Prostate gland (tissue), 2 donors: ENCODE results near the gene MRPL58. TPM values are rescaled to one million over a fixed set of nuclear protein-coding genes. Genes with fewer than 3 reads are reported as not detected.
"Not testable (repeated sequence)": the region's sequence is repeated elsewhere in the genome, so short reads cannot be mapped to it uniquely, and the experiment has no call there.

ENCODE experiments used
- DNase-seq: peaks from one replicate; pipeline ENCODE4 v3.0.0-alpha.2; 2019; ENCODE audit warnings: low spot score
- H3K27ac ChIP-seq, 2 donors: fragments of 200-600 bp; sonication (generic); 2 replicates each; pipeline ENCODE4 v1.5.1; 2017 to 2019
- H3K27me3 ChIP-seq: fragments of 200-600 bp; sonication (generic); replicated peaks from 2 replicates; pipeline ENCODE4 v1.5.1; 2019; ENCODE audit not compliant: insufficient read depth
- H3K36me3 ChIP-seq, 2 donors: fragments of 200-600 bp; sonication (generic); 1 replicate in 1 of 2; 2 replicates in 1 of 2; pipeline versions ENCODE4 v1.5.1 to v1.8.1; 2017 to 2019
- H3K4me1 ChIP-seq: fragments of 200-600 bp; sonication (generic); replicated peaks from 2 replicates; pipeline ENCODE4 v1.5.1; 2019
- H3K4me3 ChIP-seq, 2 donors: fragments of 200-600 bp; sonication (generic); 2 replicates each; pipeline ENCODE4 v1.5.1; 2017 to 2019
- H3K9me3 ChIP-seq: fragments of 200-600 bp; sonication (generic); 2 replicates; pipeline ENCODE4 v1.5.1; 2017
- CTCF ChIP-seq, 4 experiments: fragments of 200-600 bp in 2 of 4; fragments of 450-650 bp in 2 of 4; sonication (generic) in 2 of 4; IDR thresholded peaks; 1 replicate in 3 of 4; 2 replicates in 1 of 4; pipeline ENCODE4 v1.5.1; 2016 to 2019; ENCODE audit warnings: antibody characterized with exemption in 4 of 4, mild to moderate bottlenecking in 2 of 4, moderate library complexity in 2 of 4
- POLR2A ChIP-seq: fragments of 450-650 bp; IDR thresholded peaks from one replicate; pipeline ENCODE4 v1.6.1; 2016; ENCODE audit warnings: antibody characterized with exemption, mild to moderate bottlenecking
- POLR2AphosphoS5 ChIP-seq: sonication (generic); formaldehyde crosslinking; IDR thresholded peaks from one replicate; pipeline ENCODE4 v1.6.1; 2017; ENCODE audit warnings: antibody characterized with exemption
- WGBS: methylation state at CpG from one replicate; pipeline ENCODE4 v1.1.5; 2018; 5-methylcytosine and 5-hydroxymethylcytosine counted together
- intact Hi-C: fragments of 100-400 bp; cut with DNase I; formaldehyde crosslinking; loops from one replicate; pipeline ENCODE4 v1.14.2; 2022
- total RNA-seq, 2 donors: library from RNA; depleted of rRNA; stranded (reverse); fragments of >200 nt; gene quantifications; one replicate each; pipeline ENCODE4 v1.1.0, GENCODE V29; 2016

Gene MRPL58
- total RNA-seq, 2 donors from 2014 or later: 28.4 to 73.8 TPM

- 62% methylated on average over 10 of the region's 10 CpGs for WGBS
- H3K4me3 ChIP-seq: no peak overlapping the region
- no peaks in the 10 kb centered on the region for H3K27me3 ChIP-seq
- TF ChIP-seq POLR2AphosphoS5 (peak; percentile 5), CTCF (IDR thresholded peaks at IDR 0.05) (no peak), POLR2A (no peak)
- no peaks in the 10 kb centered on the region for H3K9me3 ChIP-seq
- intact Hi-C loops: no loop called here
- DNase-seq: no peak
- H3K4me1 ChIP-seq: peaks cover 6% of the 10 kb centered on the region
- no peaks in the 10 kb centered on the region for H3K36me3 ChIP-seq
- H3K27ac ChIP-seq: peak overlapping the region; percentile 30 to 59
Measured at GRCh38 chr17:75024686-75025397, 12.4 kb downstream of the MRPL58 start.

GRCh38 chr17:75025398-75025734, 12.9 kb downstream of the MRPL58 start:
- intact Hi-C loops, H3K9me3 ChIP-seq, H3K4me1 ChIP-seq, H3K4me3 ChIP-seq, DNase-seq, H3K27me3 ChIP-seq, H3K36me3 ChIP-seq: not testable (repeated sequence)
- WGBS: 82% methylated on average over 9 of the region's 9 CpGs
- peak overlapping the region in 1 of 2 donors; percentile 59 for H3K27ac ChIP-seq

- H3K9me3 ChIP-seq, DNase-seq, H3K27me3 ChIP-seq, H3K27ac ChIP-seq, intact Hi-C loops, H3K36me3 ChIP-seq, H3K4me3 ChIP-seq, H3K4me1 ChIP-seq: not testable (repeated sequence)
- WGBS: 47% methylated on average over 2 of the region's 2 CpGs
- TF ChIP-seq POLR2AphosphoS5: peak; percentile 29
Measured at GRCh38 chr17:75026650-75027049, 14.2 kb downstream of the MRPL58 start.

GRCh38 chr17:75030161-75030560, 17.7 kb downstream of the MRPL58 start:
- Histone ChIP-seq H3K27ac (no peak overlapping the region), H3K36me3 (no peaks in the 10 kb centered on the region), H3K4me1 (peaks cover 6% of the 10 kb centered on the region), H3K27me3 (no peaks in the 10 kb centered on the region), H3K9me3 (no peaks in the 10 kb centered on the region), H3K4me3 (no peak overlapping the region)
- TF ChIP-seq POLR2A (no peak), CTCF (IDR thresholded peaks at IDR 0.05) (no peak), POLR2AphosphoS5 (no peak)
- DNase-seq: no peak
- WGBS: 90% methylated on average over 8 of the region's 8 CpGs
- intact Hi-C loops: loop anchor here (5.0 kb wide), 1 partner anchor 68 kb away; no protein-coding TSS in a partner anchor

- H3K4me3 ChIP-seq: peak overlapping the region in 1 of 2 donors; percentile 6
- peak; percentile 60 for DNase-seq
- H3K27me3 ChIP-seq: no peaks in the 10 kb centered on the region
- peak overlapping the region; percentile 73 to 91 for H3K27ac ChIP-seq
- no peaks in the 10 kb centered on the region for H3K9me3 ChIP-seq
- TF ChIP-seq POLR2AphosphoS5: peak; percentile 56
- no peak for TF ChIP-seq CTCF (IDR thresholded peaks at IDR 0.05)
- peak; percentile 15 for TF ChIP-seq POLR2A
- intact Hi-C loops: loop anchor here (5.0 kb wide), 1 partner anchor 70 kb away; no protein-coding TSS in a partner anchor
- WGBS: 9% methylated on average over 10 of the region's 10 CpGs
- peaks cover 6% of the 10 kb centered on the region for H3K4me1 ChIP-seq
- H3K36me3 ChIP-seq: no peaks in the 10 kb centered on the region
Measured at GRCh38 chr17:75031972-75032719, 19.7 kb downstream of the MRPL58 start.
